Spleen (tissue), 11 donors: Measurements from ENCODE around the gene PLA2G5. TPM values are rescaled to one million over a fixed set of nuclear protein-coding genes. Genes with fewer than 3 reads are reported as not detected.

ENCODE experiments used
- DNase-seq: peaks from one replicate; pipeline ENCODE4 v3.0.0-alpha.2; 2020
- H3K27ac ChIP-seq, 8 donors: fragments of 200-600 bp; sonication (generic) in 7 of 8; 1 replicate in 4 of 8; 2 replicates in 4 of 8; pipeline versions ENCODE4 v1.5.0 to v1.8.0; 2016 to 2021; ENCODE audit warnings: inconsistent platforms in 4 of 8, mild to moderate bottlenecking in 4 of 8, moderate library complexity in 1 of 8
- H3K27me3 ChIP-seq, 7 donors: fragments of 200-600 bp; sonication (generic) in 6 of 7; replicated peaks in 1 of 7; 1 replicate in 4 of 7; 2 replicates in 3 of 7; pipeline versions ENCODE4 v1.5.0 to v1.8.0; 2016 to 2021; ENCODE audit warnings: inconsistent platforms in 3 of 7, mild to moderate bottlenecking in 1 of 7
- H3K36me3 ChIP-seq, 6 donors: fragments of 200-600 bp; sonication (generic) in 5 of 6; 1 replicate in 4 of 6; 2 replicates in 2 of 6; pipeline versions ENCODE4 v1.5.0 to v1.8.0; 2016 to 2021; ENCODE audit warnings: inconsistent platforms in 2 of 6
- H3K4me1 ChIP-seq, 6 donors: fragments of 200-600 bp; sonication (generic) in 5 of 6; 1 replicate in 3 of 6; 2 replicates in 3 of 6; pipeline versions ENCODE4 v1.5.0 to v1.8.0; 2016 to 2021; ENCODE audit warnings: inconsistent platforms in 3 of 6
- H3K4me3 ChIP-seq, 8 donors: fragments of 200-600 bp; sonication (generic) in 7 of 8; 1 replicate in 4 of 8; 2 replicates in 4 of 8; pipeline versions ENCODE4 v1.5.0 to v1.8.0; 2016 to 2021; ENCODE audit warnings: inconsistent platforms in 4 of 8, mild to moderate bottlenecking in 4 of 8, moderate library complexity in 2 of 8
- H3K9me3 ChIP-seq, 8 donors: fragments of 200-600 bp; sonication (generic) in 7 of 8; 1 replicate in 4 of 8; 2 replicates in 4 of 8; pipeline versions ENCODE4 v1.5.0 to v1.8.0; 2016 to 2021; ENCODE audit warnings: inconsistent platforms in 4 of 8
- CTCF ChIP-seq, 11 experiments: fragments of 200-600 bp in 7 of 11; fragments of 450-650 bp in 4 of 11; sonication (generic) in 4 of 11; IDR thresholded peaks in 8 of 11; conservative IDR thresholded peaks in 3 of 11; 1 replicate in 7 of 11; 2 replicates in 4 of 11; pipeline versions ENCODE4 v1.4.0 to v1.8.0; 2016 to 2021; ENCODE audit warnings: antibody characterized with exemption in 11 of 11, inconsistent platforms in 4 of 11, mild to moderate bottlenecking in 1 of 11
- POLR2A ChIP-seq, 3 donors: fragments of 450-650 bp; IDR thresholded peaks; one replicate each; pipeline ENCODE4 v1.5.1; 2017; ENCODE audit warnings: antibody characterized with exemption in 3 of 3, mild to moderate bottlenecking in 1 of 3
- POLR2AphosphoS5 ChIP-seq, 3 donors: sonication (generic); formaldehyde crosslinking; IDR thresholded peaks; one replicate each; pipeline ENCODE4 v1.5.1; 2017; ENCODE audit warnings: antibody characterized with exemption in 3 of 3
- WGBS, 5 donors: extraction: QIAGEN DNeasy Blood & Tissue Kit in 3 of 5; methylation state at CpG; one replicate each; pipeline versions ENCODE4 v1.1.5 to v1.1.7; 2013 to 2018; 5-methylcytosine and 5-hydroxymethylcytosine counted together
- intact Hi-C: fragments of 100-400 bp; cut with DNase I; formaldehyde crosslinking; loops from one replicate; pipeline ENCODE4 v1.15.0; 2023; ENCODE audit warnings: low total_unique reads
- polyA plus RNA-seq, 3 donors: library from polyadenylated mRNA; stranded (reverse); fragments of 200-250 nt; gene quantifications; one replicate each; pipeline ENCODE4 v1.2.1, GENCODE V29; 2013
- total RNA-seq, 7 donors: library from RNA; depleted of rRNA in 3 of 7; stranded (reverse); fragments of >200 nt in 3 of 7; fragmentation: NEBNext Ultra II Directional in 4 of 7; extraction: Animal tissue kit (Norgen Biotek cat#: 25700) in 4 of 7; gene quantifications; one replicate each; pipeline versions ENCODE4 v1.1.0 to v1.2.1, GENCODE V29; 2016 to 2021
- donor health status: healthy with polysubstance abuse.
- donor health status: DM: no; HTN: no; CAD: no; lungs with moderate emphysema.
- donor health status: DM: no; HTN: no; CAD: no.
- donor health status: Bipolar disorder and iron deficiency.
- donor health status: healthy.
- donor health status: DM: no; HTN: no; CAD: no.
- donor health status: DM: yes; HTN: yes; CAD: no.

Gene PLA2G5
- total and polyA plus RNA-seq, 10 donors = 0.34 to 2.0 (median 0.89) TPM; not detected in 3

DNA sequence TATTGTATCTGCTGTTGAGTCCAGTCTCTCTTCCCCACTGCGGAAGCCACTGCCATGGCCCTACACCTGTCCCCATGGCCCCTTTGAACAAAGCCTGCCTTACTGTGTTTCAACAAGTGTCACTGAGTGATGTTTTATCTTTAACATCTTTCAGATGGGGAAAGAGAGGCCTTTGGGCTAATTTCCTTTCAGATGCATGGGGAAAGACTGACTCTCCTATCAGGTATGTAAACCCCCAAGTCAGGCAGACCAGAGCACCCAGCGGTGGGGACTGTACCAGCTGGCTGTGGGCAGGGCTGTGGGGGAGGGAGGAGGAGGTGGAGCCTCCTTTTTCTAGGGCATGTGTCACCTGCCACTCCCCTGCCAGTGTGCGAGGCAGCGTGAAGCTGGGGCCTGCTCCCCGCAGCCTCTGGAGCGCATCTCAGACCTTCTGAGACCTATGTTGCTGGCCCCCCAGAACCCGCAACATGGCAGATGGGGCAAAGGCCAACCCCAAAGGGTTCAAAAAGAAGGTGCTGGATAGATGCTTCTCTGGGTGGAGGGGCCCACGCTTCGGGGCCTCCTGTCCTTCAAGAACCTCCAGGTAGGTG is 69.1 kb downstream of the PLA2G5 start, which contains the start of gene PLA2G2F:
TSS of gene PLA2G2F (plus strand) at position 363 of the 590 bp plus-strand sequence. CDS start at position 468, 105 bp downstream.
- intact Hi-C loops = no loop called here
- 82 to 94% (median 90%) methylated on average over 2 to 9 of the region's 9 CpGs for WGBS, 5 donors
- peaks cover 0 to 8% (median 0%) of the 10 kb centered on the region in 6 donors for H3K4me1 ChIP-seq
- H3K27me3 ChIP-seq = no peaks in the 10 kb centered on the region
- no peaks in the 10 kb centered on the region for H3K9me3 ChIP-seq
- no peak for TF ChIP-seq POLR2A (IDR thresholded peaks at IDR 0.05)
- TF ChIP-seq POLR2AphosphoS5 (IDR thresholded peaks at IDR 0.05) = no peak
- TF ChIP-seq CTCF (IDR thresholded peaks at IDR 0.05 in 8 of 11, conservative IDR thresholded peaks at IDR 0.05 in 3 of 11) = no peak
- no peaks in the 10 kb centered on the region for H3K36me3 ChIP-seq
- H3K27ac ChIP-seq = no peak within 1 kb of the TSS
- no peak for DNase-seq
- H3K4me3 ChIP-seq = no peak within 1 kb of the TSS

DNA sequence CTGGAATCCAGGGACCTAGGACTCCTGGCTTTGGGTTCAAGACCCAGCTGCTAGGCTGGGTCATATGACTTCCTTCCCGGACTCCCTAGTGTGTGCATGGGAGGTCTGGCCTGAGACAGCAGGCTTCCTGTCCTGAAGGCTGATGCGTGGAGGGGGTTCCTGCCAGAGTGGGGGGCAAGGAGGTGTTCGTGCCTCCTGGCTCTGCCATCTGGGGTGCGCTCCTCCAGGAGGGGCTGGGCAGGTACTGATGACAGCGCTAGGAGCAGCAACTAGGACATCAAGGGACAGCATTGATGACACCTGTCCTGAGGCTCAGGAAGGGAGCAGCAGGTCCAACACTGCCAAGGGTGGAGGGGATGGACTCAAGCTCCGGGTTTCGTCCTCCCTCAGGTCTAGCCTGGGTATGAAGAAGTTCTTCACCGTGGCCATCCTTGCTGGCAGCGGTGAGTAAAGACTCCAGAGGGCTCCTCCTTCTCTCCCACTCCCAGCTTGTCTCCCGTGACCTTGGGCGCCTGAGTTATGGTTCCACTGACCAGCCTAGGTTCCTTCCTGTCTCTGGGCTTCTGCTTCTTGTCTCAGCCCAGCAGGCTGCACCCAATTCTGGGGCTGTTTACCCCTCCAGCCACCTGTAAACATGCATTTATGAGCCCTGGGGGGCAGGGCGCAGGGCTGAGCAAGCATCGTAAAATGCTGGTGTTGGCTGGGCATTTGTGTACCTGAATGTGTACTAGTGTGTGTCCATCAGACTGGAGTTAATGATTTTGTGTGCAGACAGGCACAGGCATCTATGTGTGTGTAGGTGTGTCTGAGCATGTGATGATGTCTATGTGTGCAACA is 70.0 kb downstream of the PLA2G5 start:
- 59 to 71% (median 66%) methylated on average over 10 to 13 of the region's 13 CpGs for WGBS, 5 donors
- intact Hi-C loops = no loop called here
- Histone ChIP-seq H3K4me1 (peaks cover 0 to 8% (median 0%) of the 10 kb centered on the region in 6 donors), H3K27ac (no peak overlapping the region), H3K27me3 (no peaks in the 10 kb centered on the region), H3K36me3 (no peaks in the 10 kb centered on the region), H3K9me3 (no peaks in the 10 kb centered on the region), H3K4me3 (no peak overlapping the region)
- no peak for DNase-seq
- TF ChIP-seq CTCF (IDR thresholded peaks at IDR 0.05 in 8 of 11, conservative IDR thresholded peaks at IDR 0.05 in 3 of 11) (no peak), POLR2A (IDR thresholded peaks at IDR 0.05) (no peak), POLR2AphosphoS5 (IDR thresholded peaks at IDR 0.05) (no peak)

DNA sequence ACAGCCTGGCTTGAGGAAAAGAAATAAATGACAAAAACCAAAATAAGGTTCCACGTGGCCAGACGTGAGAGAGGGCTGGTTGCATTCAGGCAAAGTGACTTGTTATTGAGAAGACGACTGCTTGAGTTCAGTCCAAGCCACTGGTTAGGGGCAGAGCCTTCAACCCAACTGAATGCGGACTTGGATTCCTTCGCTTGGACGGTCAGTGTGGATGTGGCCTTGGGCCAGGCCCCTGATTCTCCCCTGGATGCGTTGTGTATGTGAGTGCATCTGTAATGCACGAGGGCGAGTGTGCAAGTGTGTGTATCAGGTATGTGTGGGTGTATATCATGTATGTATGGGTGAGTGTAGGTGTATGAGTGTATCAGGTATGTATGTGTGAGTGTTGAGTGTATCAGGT is 71.0 kb downstream of the PLA2G5 start:
- Histone ChIP-seq H3K9me3 (no peaks in the 10 kb centered on the region), H3K36me3 (no peaks in the 10 kb centered on the region), H3K27me3 (no peaks in the 10 kb centered on the region), H3K27ac (no peak overlapping the region), H3K4me3 (no peak overlapping the region), H3K4me1 (peaks cover 0 to 8% (median 0%) of the 10 kb centered on the region in 6 donors)
- intact Hi-C loops = no loop called here
- TF ChIP-seq CTCF (IDR thresholded peaks at IDR 0.05 in 8 of 11, conservative IDR thresholded peaks at IDR 0.05 in 3 of 11) (no peak), POLR2A (IDR thresholded peaks at IDR 0.05) (no peak), POLR2AphosphoS5 (IDR thresholded peaks at IDR 0.05) (no peak)
- no peak for DNase-seq
- WGBS, 5 donors = 86 to 94% (median 91%) methylated on average over 9 of the region's 9 CpGs

- H3K9me3 ChIP-seq = no peaks in the 10 kb centered on the region
- no peak for DNase-seq
- H3K27me3 ChIP-seq = no peaks in the 10 kb centered on the region
- intact Hi-C loops = no loop called here
- H3K27ac ChIP-seq = no peak overlapping the region
- 90 to 96% (median 91%) methylated on average over 5 to 7 of the region's 7 CpGs for WGBS, 5 donors
- H3K4me3 ChIP-seq = no peak overlapping the region
- peaks cover 0 to 8% (median 0%) of the 10 kb centered on the region in 6 donors for H3K4me1 ChIP-seq
- no peaks in the 10 kb centered on the region for H3K36me3 ChIP-seq
- no peak for TF ChIP-seq CTCF (IDR thresholded peaks at IDR 0.05 in 8 of 11, conservative IDR thresholded peaks at IDR 0.05 in 3 of 11)
- no peak for TF ChIP-seq POLR2AphosphoS5 (IDR thresholded peaks at IDR 0.05)
- no peak for TF ChIP-seq POLR2A (IDR thresholded peaks at IDR 0.05)
These were observed 71.5 kb downstream of the PLA2G5 start for GRCh38 chr1:20141466-20141865.
